K562 treated with DMSO at 1 percent for 4 hours (cell line): Measurements from ENCODE around the gene DENND4A. TPM values are rescaled to one million over a fixed set of nuclear protein-coding genes. Genes with fewer than 3 reads are reported as not detected.

Source experiments
- total RNA-seq: library from RNA; unstranded; fragments of 300-600 nt; gene quantifications from 2 replicates; pipeline ENCODE4 v1.2.3, GENCODE V29; 2022; ENCODE audit not compliant: insufficient read depth

The DENND4A gene
- total RNA-seq, result 6.1 and 6.3 TPM in 2 replicates

DNA sequence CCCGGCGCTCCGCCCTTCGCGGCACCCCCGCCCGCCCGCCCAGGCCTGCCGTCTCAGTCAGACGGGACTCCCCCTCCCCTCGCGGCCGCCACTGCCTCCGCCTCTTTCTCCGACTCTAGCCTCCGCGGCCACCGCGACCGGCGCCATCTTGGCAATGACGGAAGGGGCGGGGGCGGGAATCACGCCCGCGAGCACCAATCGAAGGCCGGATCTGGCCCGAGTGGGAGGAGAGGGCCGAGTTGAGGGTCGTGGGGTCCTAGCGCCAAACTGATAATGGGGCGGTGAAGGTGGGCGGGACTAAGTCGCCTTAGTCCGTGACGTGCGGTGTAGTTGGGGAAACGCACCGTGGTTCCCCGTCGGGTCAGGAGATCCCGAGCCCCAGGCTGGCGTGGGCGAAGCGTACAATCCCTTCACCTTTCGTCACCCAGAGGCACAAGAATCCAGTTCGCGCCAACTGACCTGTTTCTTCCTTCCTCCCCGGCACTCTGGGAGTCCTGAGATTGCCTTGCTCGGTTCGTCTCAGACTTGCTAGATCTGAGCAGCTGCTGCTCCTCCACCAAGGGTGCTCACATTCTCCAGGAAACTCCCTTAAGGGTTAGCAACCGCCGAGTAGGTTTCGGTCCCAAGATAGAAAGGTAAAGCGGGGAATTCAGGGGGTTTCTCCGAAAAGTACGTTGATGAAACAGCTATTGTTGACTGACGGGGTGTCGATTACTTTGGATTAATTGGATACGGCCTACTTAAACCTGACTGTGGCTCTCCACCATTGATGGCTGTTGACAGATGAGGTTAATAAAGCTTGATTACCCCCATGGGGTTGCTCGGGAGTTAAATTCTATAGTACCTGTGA, at the start of gene DENND4A:
Gene DENND4A (minus strand): TSS at position 156 of the 850 bp plus-strand sequence. CDS start 35,843 bp downstream, outside the sequence.

DNA sequence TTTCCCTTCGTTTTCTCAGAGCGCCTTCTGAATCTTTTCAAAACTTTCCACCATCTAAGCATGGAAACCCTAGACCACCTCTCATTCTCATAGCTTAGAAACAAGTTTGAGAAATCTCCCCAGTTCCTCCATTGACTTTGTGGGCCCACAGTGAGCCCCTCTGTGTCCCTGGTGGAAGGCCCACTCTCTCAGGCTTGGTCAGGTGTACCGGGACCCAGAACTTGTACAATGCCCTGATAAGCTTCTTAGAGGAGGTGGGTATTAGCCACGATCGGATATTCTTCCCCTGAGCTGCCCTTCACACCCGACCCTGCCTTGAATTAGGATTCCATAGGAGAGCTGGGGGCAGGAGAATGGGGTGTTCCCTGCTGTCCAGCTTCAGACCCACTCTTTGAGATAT, 170.5 kb downstream of the DENND4A start, which contains the start of gene SLC24A1:
Gene SLC24A1 (plus strand): TSS at position 301 of the 400 bp plus-strand sequence. CDS start 2,143 bp downstream, outside the sequence.

DNA sequence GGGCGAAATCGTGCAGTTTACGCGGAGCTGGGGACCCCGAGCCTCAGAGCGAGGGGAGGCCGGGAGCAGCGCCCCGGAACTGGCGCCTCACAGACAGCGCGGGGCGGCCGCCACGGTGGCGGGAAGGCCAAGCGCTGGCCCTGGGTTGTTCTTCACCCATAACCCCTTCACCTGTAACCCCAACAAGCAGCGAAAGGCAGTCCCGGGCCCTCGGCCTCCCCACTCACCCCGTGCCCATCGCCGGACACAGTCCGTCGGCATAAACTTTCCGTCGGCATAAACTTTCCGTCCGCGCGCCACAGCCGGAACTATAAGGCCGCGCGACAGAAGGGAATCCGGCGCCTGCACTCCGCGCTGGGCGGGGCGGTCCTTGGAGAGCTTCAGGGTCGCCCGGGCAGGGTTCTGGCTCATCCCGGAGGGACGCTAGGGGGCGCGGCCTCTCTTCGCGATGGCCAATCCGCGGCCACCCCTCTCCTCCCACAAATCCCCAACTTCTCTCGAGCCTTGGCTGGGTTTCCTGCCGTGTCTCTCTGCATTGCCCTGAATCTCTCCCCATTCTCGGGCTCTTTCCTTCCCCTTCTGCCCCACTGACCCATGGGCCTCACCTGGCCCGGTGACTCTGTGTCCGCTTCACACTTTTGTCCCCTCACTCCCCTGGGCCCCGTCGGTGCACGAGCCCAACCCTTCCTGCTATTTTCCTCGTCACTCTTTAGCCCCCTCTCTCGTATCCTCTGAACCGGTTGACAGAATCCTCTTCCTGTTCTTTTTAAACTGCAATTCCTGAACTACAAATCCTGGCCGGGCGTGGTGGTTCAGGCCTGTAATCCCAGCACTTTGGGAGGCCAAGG, 181.0 kb downstream of the DENND4A start, which contains the start of gene INTS14:
Gene INTS14 (minus strand): TSS at position 261 of the 848 bp plus-strand sequence. CDS start 3,751 bp downstream, outside the sequence.

Other genes with a start within 250 kb of the DENND4A start
- gene INTS14, start 181.2 kb downstream of the DENND4A start, total RNA-seq, result 19.7 and 24.7 TPM in 2 replicates
- gene SLC24A1, start 170.4 kb downstream of the DENND4A start, total RNA-seq, result 8.5 and 8.9 TPM in 2 replicates
- 169 and 217 TPM in 2 replicates for gene RAB11A, start 77.2 kb upstream of the DENND4A start, total RNA-seq